BLaER1 treated with 17β-estradiol and CSF1 and Interleukin-3, amounts not matched to agents 10 nM and 100 nM (cell line): ENCODE results near the gene TNK2.

ENCODE experiments used
- H3K27ac ChIP-seq, 11 experiments: shearing (Covaris generic); formaldehyde crosslinking; 2 replicates each; pipeline ENCODE4 v1.8.1; 2022
- H3K27me3 ChIP-seq, 11 experiments: shearing (Covaris generic); formaldehyde crosslinking; 2 replicates each; pipeline ENCODE4 v1.8.1; 2022
- H3K36me3 ChIP-seq, 11 experiments: shearing (Covaris generic); formaldehyde crosslinking; 2 replicates each; pipeline ENCODE4 v1.8.1; 2022
- H3K4me1 ChIP-seq, 10 experiments: shearing (Covaris generic); formaldehyde crosslinking; 2 replicates each; pipeline ENCODE4 v1.8.1; 2022
- H3K4me2 ChIP-seq, 11 experiments: shearing (Covaris generic); formaldehyde crosslinking; 2 replicates each; pipeline ENCODE4 v1.8.1; 2022
- H3K4me3 ChIP-seq, 10 experiments: shearing (Covaris generic); formaldehyde crosslinking; 2 replicates each; pipeline ENCODE4 v1.8.1; 2022
- H3K9ac ChIP-seq, 11 experiments: shearing (Covaris generic); formaldehyde crosslinking; 2 replicates each; pipeline ENCODE4 v1.8.1; 2022
- H3K9me3 ChIP-seq, 11 experiments: shearing (Covaris generic); formaldehyde crosslinking; replicated peaks in 1 of 11; 2 replicates each; pipeline ENCODE4 v1.8.1; 2022
- H4K20me1 ChIP-seq, 11 experiments: shearing (Covaris generic); formaldehyde crosslinking; 2 replicates each; pipeline ENCODE4 v1.8.1; 2022
- Cebpa-rat ChIP-seq, 11 experiments: shearing (Covaris generic); IDR thresholded peaks; 2 replicates each; pipeline ENCODE4 v1.8.1; 2022

The TNK2 gene

DNA sequence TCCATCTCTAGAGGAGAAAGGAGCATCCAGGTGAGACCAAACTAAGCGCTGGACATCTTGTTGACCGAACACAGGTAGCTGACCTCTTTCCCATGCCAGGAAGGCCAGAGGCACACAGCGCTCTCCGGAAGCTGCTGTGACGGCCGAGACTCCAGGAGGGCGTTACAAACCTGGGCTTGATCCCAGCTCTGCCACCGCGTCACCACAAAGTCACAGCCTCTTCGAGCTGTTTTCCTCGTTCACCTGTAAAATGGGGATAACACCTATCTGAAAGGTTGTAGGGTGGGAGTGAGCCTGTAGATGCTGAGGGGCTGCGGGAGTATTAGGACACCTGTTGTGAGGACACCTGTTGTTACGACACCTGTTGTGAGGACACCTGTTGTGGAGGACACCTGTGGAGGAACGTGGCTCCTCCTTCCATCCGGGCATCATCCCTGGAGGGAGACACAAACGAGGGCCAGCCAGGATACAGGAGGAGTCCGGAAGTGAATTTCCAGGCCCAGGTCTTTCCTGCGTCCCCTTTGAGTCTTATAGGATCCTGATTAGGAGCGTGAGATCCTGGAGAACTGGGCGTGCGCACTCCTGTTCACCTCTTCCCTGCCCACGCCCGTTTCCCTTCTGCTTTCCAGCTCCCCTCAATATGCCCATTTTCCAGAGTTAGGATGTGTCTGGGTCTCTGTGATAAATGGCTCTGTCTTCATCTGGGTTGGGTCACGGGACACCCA, 94.3 kb downstream of the TNK2 start:
- no peak for TF ChIP-seq Cebpa-rat (IDR thresholded peaks at IDR 0.05)
- Histone ChIP-seq H4K20me1 (peaks cover 0 to 10% (median 0%) of the 10 kb centered on the region in 11 experiments; a peak in 4 of 22 replicates), H3K4me3 (no peak overlapping the region), H3K9ac (no peak overlapping the region), H3K4me1 (peaks cover 17 to 42% (median 38%) of the 10 kb centered on the region in 10 experiments), H3K9me3 (no peaks in the 10 kb centered on the region), H3K27me3 (peaks cover 0 to 33% (median 0%) of the 10 kb centered on the region in 11 experiments; a peak in 9 of 22 replicates), H3K36me3 (no peaks in the 10 kb centered on the region), H3K4me2 (no peak overlapping the region), H3K27ac (no peak overlapping the region)
